PFSK-1 (cell line): ENCODE data around the gene ARHGAP8.

Experiments
- FOXP2 ChIP-seq: optimal IDR thresholded peaks from 2 replicates; pipeline ENCODE3; 2011; ENCODE audit warnings: borderline replicate concordance, control low read depth, inconsistent platforms; ENCODE audit not compliant: insufficient read depth; ENCODE audit errors: extremely low read length, extremely low read depth
- POLR2AphosphoS5 ChIP-seq: IDR thresholded peaks from 2 replicates; pipeline ENCODE4 v1.6.1; 2012; ENCODE audit warnings: low read depth, mild to moderate bottlenecking, control low read depth, low read length, moderate library complexity
- REST ChIP-seq, 2 experiments: IDR thresholded peaks; 2 replicates each; pipeline versions ENCODE4 v1.6.1 to v1.8.0; 2011 to 2012; ENCODE audit warnings: low read depth in 2 of 2, low read length in 2 of 2, control low read depth in 1 of 2, inconsistent platforms in 1 of 2, mild to moderate bottlenecking in 1 of 2, moderate library complexity in 1 of 2; ENCODE audit not compliant: insufficient read depth in 1 of 2
- SIN3A ChIP-seq: IDR thresholded peaks from 2 replicates; pipeline ENCODE4 v1.6.1; 2012; ENCODE audit warnings: mild to moderate bottlenecking, low read length, moderate library complexity, borderline replicate concordance; ENCODE audit not compliant: insufficient read depth
- TAF1 ChIP-seq: IDR thresholded peaks from 2 replicates; pipeline ENCODE4 v1.6.1; 2012; ENCODE audit warnings: low read length, control low read depth, borderline replicate concordance; ENCODE audit not compliant: insufficient read depth

- no peak for TF ChIP-seq POLR2AphosphoS5
- TF ChIP-seq REST (IDR thresholded peaks at IDR 0.05; ENCODE audit: insufficient read depth in 1 of 2, low read depth in 2 of 2, low read length in 2 of 2), result no peak
- no peak for TF ChIP-seq TAF1
- TF ChIP-seq FOXP2, result no peak
- no peak for TF ChIP-seq SIN3A
Observed at GRCh38 chr22:44895296-44896055, 143.1 kb downstream of the ARHGAP8 start.
